HG03064 (cell line): ENCODE measurements around the gene TYW1.
"Not testable (repeated sequence)": the region's sequence is repeated elsewhere in the genome, so short reads cannot be mapped to it uniquely, and the experiment has no call there.

Source experiments
- ATAC-seq: cut with Tn5 transposase; IDR thresholded peaks from one replicate; pipeline ENCODE4 v1.9.1; 2021; ENCODE audit warnings: low read depth; ENCODE audit not compliant: unreplicated experiment

Gene TYW1

DNA sequence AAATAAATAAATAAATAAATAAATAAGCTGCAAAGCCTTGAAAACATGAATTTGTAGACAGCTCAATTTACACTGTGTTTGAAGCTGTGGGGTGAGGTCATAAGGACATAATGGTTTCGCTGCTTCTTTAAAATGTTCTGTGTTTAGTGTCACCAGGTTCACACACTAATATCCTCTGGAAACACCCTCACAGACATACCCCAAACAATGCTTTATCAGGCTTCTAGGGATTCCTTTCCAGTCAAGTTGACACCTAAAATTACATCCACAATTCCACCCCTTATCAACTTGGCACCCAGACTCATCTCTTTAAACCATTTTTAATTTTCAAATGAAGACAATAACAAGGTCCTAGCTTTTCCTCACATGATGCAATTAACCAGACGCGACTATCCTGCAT lies 7.1 kb upstream of the TYW1 start:
- not testable (repeated sequence) for ATAC-seq

DNA sequence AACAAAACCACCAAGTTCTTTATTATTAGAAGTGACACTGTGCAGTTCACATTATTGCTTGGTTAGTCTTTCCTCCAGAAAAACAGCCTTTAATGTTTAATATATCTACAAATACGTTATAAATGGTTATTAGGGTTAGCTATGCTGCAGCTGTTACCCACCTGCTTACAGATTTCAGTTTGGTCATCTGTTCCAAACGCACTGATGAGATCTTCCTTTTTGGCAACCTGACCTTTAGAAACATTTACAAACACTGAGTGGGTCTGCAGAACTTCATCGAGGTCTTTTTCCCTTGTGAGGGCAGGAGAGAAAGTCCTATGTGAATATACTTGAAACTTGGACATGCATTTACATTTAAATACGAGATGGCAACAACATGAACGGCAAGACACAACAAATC lies 2.6 kb upstream of the TYW1 start:
- ATAC-seq, result not testable (repeated sequence)

- not testable (repeated sequence) for ATAC-seq
These were observed 2.0 kb upstream of the TYW1 start for GRCh38 chr7:66994691-66995049.

DNA sequence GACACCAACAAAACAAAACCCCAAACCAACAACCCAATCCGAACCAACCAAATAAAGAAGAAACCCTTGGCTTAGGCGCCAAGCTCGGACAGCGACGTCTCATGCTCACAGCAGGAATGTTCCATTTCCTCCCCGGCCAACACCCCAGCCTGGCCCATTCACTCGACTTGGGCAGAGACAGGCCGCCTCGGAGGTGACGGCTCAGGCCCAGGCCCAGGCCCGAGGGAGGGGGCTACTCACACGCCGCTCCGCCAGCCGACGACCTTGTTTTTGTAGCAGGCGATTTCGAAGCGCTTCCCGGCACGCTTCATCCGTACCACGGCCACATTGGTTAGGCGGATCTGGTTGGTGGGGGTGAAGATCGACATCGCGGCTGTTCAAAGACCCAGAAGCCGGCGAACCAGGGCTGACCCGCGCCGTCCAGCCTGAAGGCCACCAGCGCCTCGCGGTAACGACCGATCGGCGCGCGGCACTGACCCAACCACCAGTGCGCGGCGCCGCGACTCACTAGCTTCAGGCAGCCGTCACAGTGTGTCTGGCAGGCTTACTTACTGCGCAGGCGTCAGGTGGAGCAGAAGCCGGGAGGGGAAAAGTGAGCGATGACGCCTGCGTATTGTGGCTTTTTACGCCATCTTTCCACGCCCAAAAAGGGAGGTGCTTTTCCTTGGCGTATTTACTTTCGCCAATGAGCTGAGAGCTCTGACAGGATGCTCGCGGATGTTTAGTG lies 1.4 kb upstream of the TYW1 start, which contains the start of gene SBDS:
Gene SBDS, minus strand, starts transcription at position 537 of the 727 bp plus-strand sequence. Its CDS starts 169 bp downstream, at position 368.
- peak; percentile 62 for ATAC-seq

DNA sequence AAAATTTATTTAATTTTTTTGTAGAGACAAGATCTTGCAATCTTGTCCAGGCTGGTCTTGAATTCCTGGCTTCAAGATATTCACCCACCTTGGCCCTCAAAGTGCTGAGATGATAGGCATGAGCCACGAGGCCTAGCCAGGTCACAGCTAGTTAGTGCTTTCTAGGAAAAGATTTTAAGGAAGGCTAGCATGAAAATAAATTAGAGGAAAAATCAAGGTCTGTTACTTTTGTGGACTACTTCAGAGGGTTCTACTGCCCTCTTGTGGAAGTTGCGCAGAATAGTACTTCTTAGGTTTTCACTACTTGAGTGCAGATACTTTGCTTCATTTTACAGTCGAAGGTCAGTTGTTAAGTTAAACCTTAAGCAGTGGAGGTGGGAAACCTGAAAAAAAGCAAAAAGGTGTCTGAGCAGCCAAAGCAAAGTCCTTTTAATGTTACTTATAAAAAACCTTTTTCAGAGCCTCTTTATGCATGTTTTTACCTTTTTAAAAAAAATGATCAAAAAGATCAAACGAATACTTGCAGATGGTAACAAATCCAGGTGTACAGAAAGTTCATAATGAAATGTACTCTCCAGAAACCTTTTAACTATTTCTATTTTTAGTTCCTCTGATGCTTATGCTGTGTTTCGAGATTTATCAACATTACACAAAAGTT lies 4.1 kb downstream of the TYW1 start:
- not testable (repeated sequence) for ATAC-seq

DNA sequence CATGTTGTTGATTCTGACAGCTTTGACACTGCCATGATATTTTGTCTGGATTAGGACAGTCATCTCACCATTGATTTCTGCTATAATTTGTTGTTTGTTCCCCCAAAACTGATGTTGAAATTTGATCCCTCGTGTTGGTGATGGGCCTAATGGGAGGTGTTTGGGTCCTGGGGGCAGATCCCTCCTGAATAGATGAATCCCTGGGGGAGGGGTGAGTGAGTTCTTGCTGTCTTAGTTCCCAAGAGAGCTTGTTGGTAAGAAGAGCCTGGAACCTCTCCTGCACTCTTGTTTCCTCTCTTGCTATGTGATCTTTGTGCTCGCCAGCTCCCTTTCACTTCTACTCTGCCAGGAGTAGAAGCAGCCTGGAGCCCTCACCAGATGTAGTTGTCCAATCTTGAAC lies 7.5 kb downstream of the TYW1 start:
- ATAC-seq, result not testable (repeated sequence)

- no peak for ATAC-seq
These were observed 10.3 kb downstream of the TYW1 start for GRCh38 chr7:67006965-67007364.

DNA sequence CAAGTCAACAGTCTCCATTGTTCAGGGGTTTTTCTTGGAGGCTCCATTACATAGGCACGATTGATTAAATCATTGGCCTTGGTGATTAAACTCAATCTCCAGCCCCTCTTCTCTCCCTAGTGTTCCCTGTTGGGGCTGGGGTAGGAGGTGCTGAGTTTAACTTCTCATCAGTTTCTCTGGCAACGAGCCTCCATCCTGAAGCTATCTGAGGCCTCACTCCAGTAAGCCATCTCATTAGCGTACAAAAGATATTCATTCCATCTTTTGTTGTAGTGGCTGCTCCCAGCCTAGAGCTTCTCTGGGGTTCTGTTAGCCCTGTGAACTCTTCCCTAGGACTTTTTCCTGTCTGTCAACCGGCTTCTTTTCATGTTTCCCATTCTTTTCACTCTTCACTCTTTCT lies 11.6 kb downstream of the TYW1 start:
- ATAC-seq, result no peak

- ATAC-seq, result not testable (repeated sequence)
These were observed 13.0 kb downstream of the TYW1 start for GRCh38 chr7:67009677-67010076.

DNA sequence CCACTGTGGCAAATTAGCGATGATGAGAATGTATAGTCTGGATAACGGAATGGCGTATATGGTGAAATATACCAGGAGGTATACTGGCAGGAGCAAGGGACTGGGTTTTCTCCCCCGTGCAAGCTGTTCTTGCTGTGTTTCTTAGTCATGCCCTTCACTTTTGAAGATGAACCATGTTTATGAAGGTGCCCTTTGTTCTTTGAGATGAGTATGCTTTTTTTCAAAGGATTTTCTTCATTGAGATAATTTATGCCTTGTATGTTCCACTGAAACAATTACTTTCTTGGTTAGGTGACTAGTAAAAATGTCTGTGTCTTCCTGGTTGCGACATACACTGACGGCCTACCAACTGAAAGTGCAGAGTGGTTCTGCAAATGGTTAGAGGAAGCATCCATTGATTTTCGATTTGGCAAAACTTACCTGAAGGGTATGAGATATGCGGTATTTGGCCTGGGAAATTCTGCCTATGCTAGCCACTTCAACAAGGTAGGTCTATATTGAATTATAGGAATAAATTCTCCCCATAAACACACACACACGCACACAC lies 17.5 kb downstream of the TYW1 start:
- not testable (repeated sequence) for ATAC-seq

GRCh38 chr7:67017971-67018370 lies 21.3 kb downstream of the TYW1 start:
- ATAC-seq, result not testable (repeated sequence)

DNA sequence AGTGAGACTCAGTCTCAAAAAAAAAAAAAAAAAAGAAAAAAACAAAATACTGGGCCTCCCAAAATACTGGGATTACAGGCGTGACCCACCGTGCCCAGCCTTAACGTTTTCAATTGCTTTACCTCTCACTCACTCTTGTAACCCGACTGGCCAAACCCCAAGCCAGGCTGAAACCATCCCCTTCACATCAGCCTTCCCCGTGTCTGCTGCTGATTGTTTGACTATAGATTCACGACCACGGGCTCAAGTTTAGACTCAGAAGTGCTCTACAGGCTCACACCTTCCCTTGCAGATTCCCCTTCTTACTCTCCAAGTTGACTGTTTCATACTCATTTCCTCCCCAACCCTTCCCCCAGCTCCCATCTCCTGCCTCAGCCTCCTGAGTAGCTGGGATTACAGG lies 22.3 kb downstream of the TYW1 start:
- no peak for ATAC-seq

- no peak for ATAC-seq
These were observed 23.1 kb downstream of the TYW1 start for GRCh38 chr7:67019562-67020390.

DNA sequence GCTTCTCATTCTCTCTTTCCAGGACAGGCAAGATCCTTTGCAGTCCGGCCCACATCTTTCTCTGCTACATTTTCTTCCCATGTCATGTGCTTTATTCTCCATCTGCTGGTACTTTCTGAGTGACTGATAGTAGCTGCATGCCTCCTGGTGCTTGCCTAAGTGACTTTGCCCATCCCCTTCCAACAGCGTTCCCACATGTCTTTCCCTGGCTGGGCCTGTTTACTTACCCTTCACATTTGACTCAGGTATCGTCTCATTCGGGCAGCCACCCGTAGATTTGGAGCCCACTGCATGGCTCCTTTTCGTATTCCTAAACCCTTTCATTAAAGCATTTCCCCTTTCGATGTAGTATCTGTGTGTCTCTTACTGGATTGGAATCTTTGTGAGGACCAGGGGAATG lies 24.6 kb downstream of the TYW1 start:
- no peak for ATAC-seq

GRCh38 chr7:67022511-67022910 lies 25.9 kb downstream of the TYW1 start:
- no peak for ATAC-seq

DNA sequence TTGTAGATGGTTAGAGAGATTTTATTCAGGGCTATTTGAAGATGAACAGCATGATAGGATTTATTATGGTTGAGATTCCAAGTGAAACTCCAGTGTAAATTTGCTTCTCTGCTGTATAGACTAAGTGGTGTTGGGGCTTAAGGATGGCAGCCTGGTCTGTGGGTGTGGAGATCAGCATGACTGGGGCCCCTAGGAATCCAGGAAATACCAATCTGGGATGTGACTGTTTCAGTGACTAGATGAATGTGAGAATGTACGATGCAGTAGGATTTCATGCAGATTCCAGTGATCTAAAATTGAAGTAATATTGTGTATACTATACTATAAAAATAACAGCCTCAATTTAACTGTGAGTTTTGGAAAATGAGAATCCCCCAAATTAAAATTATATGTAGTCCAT lies 28.8 kb downstream of the TYW1 start:
- ATAC-seq, result not testable (repeated sequence)

- ATAC-seq, result not testable (repeated sequence)
These were observed 35.1 kb downstream of the TYW1 start for GRCh38 chr7:67031685-67032084.

- no peak for ATAC-seq
These were observed 36.6 kb downstream of the TYW1 start for GRCh38 chr7:67033251-67033650.

- ATAC-seq, result not testable (repeated sequence)
These were observed 40.1 kb downstream of the TYW1 start for GRCh38 chr7:67036432-67037395.

DNA sequence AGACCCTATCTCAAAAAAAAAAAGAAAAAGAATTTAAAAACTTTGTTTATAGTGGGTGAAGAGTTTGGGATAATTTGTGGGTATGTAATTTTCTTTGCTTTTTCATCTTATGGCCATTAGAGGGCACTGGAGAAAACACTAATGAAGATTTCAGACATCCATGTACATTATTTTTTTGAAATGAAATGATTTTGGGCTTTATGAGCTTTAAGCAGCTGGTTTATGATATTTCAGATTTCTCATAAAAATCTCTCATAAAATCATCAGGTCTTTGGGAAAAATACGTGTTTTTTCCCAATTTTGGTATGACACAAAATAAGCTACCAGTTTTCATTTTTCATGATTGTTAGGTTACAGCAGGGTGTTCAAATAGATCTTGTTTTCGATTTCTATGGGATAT lies 44.2 kb downstream of the TYW1 start:
- not testable (repeated sequence) for ATAC-seq
